Smooth muscle cell (in vitro differentiated cells): Measurements from ENCODE around the gene IGFBP5. TPM values are rescaled to one million over a fixed set of nuclear protein-coding genes. Genes with fewer than 3 reads are reported as not detected.
A peak's percentile ranks its signal among the peaks of the same experiment; 100 is the strongest.

Experiments used
- DNase-seq: peaks from one replicate; lab custom pipeline; 2025; ENCODE audit not compliant: unreplicated experiment; lab: John Stamatoyannopoulos, UW
- H2AFZ ChIP-seq: fragments of 200-600 bp; sonication (generic); 2 replicates; pipeline ENCODE4 v1.6.0; 2016; ENCODE audit warnings: antibody characterized with exemption, low read depth, mild to moderate bottlenecking
- H3F3A ChIP-seq: fragments of 200-600 bp; sonication (generic); 2 replicates; pipeline ENCODE4 v1.6.0; 2017; ENCODE audit warnings: antibody characterized with exemption, low read depth
- H3K27ac ChIP-seq: fragments of 200-600 bp; sonication (generic); 2 replicates; pipeline ENCODE4 v1.5.1; 2016; ENCODE audit warnings: low read depth, mild to moderate bottlenecking
- H3K27me3 ChIP-seq: fragments of 200-600 bp; sonication (generic); 2 replicates; pipeline ENCODE4 v1.6.1; 2016; ENCODE audit warnings: low read depth, mild to moderate bottlenecking
- H3K36me3 ChIP-seq: fragments of 200-600 bp; sonication (generic); 2 replicates; pipeline ENCODE4 v1.5.1; 2016; ENCODE audit warnings: low read depth
- H3K4me1 ChIP-seq: fragments of 200-600 bp; sonication (generic); 2 replicates; pipeline ENCODE4 v1.5.1; 2016; ENCODE audit warnings: low read depth
- H3K4me2 ChIP-seq: fragments of 200-600 bp; sonication (generic); 2 replicates; pipeline ENCODE4 v1.6.0; 2016; ENCODE audit warnings: mild to moderate bottlenecking
- H3K4me3 ChIP-seq: fragments of 200-600 bp; sonication (generic); 2 replicates; pipeline ENCODE4 v1.5.1; 2016; ENCODE audit warnings: mild to moderate bottlenecking
- H3K79me2 ChIP-seq: fragments of 200-600 bp; sonication (generic); 2 replicates; pipeline ENCODE4 v1.6.0; 2016; ENCODE audit warnings: low read depth, mild to moderate bottlenecking
- H3K9ac ChIP-seq: fragments of 200-600 bp; sonication (generic); 2 replicates; pipeline ENCODE4 v1.6.0; 2016; ENCODE audit warnings: low read depth
- H3K9me3 ChIP-seq: fragments of 200-600 bp; sonication (generic); replicated peaks from 2 replicates; pipeline ENCODE4 v1.5.1; 2016; ENCODE audit warnings: low read depth
- H4K20me1 ChIP-seq: fragments of 200-600 bp; sonication (generic); 2 replicates; pipeline ENCODE4 v1.6.0; 2016; ENCODE audit warnings: low read depth
- WGBS: methylation state at CpG from one replicate; pipeline ENCODE4 v1.1.7; 2016; ENCODE audit warnings: low lambda C conversion rate; 5-methylcytosine and 5-hydroxymethylcytosine counted together
- polyA plus RNA-seq: library from polyadenylated mRNA; unstranded; fragments of >200 nt; fragmentation: Nextera tagmentation; extraction: Ambion mirVana; gene quantifications from 2 replicates; pipeline ENCODE4 v1.2.1, GENCODE V29; 2016
- total RNA-seq: library from RNA; depleted of rRNA; stranded (reverse); fragments of >200 nt; gene quantifications from 2 replicates; pipeline ENCODE4 v1.2.3, GENCODE V29; 2014
- TF ChIP-seq, protein P1 (sequence below): fragments of 200-600 bp; sonication (generic); IDR thresholded peaks from 2 replicates; pipeline ENCODE4 v1.5.1; 2017; ENCODE audit warnings: borderline replicate concordance, mild to moderate bottlenecking, antibody characterized with exemption; ENCODE audit not compliant: insufficient read depth, poor library complexity, severe bottlenecking

IGFBP5 gene
- total and polyA plus RNA-seq, 2 experiments from 2014 or later, result 381 to 787 TPM

DNA sequence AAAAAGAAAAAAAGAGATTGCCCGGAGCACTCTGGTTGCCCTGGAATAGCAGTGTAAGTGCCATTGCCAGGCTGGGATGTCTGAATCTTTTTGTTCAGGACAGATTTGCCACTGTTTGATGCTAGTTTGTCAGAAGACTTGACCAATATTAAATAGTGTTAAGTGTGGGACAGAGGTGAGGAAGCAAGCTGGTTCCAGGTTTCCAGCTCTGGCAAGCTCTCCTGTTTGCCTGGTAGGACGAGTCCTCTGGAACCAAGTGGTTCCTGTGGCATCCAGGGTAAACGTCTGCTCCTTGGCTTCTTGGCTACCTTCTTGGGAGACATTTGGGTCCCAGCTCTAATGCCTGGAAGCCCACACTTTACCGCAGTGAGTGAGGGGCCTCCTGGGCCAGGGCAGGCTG lies 20.8 kb upstream of the IGFBP5 start:
- TF ChIP-seq, protein P1, sequence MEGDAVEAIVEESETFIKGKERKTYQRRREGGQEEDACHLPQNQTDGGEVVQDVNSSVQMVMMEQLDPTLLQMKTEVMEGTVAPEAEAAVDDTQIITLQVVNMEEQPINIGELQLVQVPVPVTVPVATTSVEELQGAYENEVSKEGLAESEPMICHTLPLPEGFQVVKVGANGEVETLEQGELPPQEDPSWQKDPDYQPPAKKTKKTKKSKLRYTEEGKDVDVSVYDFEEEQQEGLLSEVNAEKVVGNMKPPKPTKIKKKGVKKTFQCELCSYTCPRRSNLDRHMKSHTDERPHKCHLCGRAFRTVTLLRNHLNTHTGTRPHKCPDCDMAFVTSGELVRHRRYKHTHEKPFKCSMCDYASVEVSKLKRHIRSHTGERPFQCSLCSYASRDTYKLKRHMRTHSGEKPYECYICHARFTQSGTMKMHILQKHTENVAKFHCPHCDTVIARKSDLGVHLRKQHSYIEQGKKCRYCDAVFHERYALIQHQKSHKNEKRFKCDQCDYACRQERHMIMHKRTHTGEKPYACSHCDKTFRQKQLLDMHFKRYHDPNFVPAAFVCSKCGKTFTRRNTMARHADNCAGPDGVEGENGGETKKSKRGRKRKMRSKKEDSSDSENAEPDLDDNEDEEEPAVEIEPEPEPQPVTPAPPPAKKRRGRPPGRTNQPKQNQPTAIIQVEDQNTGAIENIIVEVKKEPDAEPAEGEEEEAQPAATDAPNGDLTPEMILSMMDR, result no peak
- H3K4me3 ChIP-seq, result no peak overlapping the region
- H3K27ac ChIP-seq, result no peak overlapping the region
- H3K4me1 ChIP-seq, result peaks cover 6% of the 10 kb centered on the region
- no peaks in the 10 kb centered on the region for H3K9me3 ChIP-seq
- no peak overlapping the region for H2AFZ ChIP-seq
- WGBS, result 90% methylated on average over 4 of the region's 4 CpGs
- no peaks in the 10 kb centered on the region for H3K79me2 ChIP-seq
- no peaks in the 10 kb centered on the region for H3K27me3 ChIP-seq
- H3K36me3 ChIP-seq, result no peaks in the 10 kb centered on the region
- no peaks in the 10 kb centered on the region for H3F3A ChIP-seq
- no peak overlapping the region for H3K4me2 ChIP-seq
- no peak for DNase-seq
- no peak overlapping the region for H3K9ac ChIP-seq
- no peaks in the 10 kb centered on the region for H4K20me1 ChIP-seq

DNA sequence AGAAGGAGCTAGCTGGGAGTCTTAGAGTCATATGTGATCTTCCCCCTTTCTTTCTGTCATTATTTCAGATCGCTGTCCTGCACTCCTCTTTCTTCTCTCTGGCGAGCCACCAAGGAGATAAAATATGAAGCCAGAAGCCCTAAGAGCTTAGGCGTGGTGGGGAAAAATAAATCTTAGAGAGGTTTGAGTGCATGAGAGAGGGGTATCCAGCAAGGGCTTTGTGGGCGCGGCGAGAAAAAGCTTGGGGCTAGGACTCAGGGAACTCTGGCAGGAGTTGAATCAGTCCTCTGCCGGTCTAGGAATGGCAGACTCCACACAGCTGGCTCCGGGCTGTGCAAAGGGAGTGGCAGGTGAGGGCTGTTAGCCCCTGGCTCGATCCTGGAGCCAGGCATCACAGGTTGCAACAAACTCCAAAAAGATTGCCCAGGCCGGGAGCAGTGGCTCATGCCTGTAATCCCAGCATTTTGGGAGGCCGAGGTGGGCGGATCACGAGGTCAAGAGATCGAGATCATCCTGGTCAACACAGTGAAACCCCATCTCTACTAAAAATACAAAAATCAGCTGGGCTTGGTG lies 20.1 kb upstream of the IGFBP5 start:
- Histone ChIP-seq H3K9ac (no peak overlapping the region), H4K20me1 (no peaks in the 10 kb centered on the region), H3K36me3 (no peaks in the 10 kb centered on the region), H3K4me3 (no peak overlapping the region), H3K4me2 (no peak overlapping the region), H3K27me3 (no peaks in the 10 kb centered on the region), H3K27ac (no peak overlapping the region), H3K9me3 (no peaks in the 10 kb centered on the region), H3K4me1 (peaks cover 7% of the 10 kb centered on the region), H3K79me2 (no peaks in the 10 kb centered on the region), H2AFZ (no peak overlapping the region), H3F3A (no peaks in the 10 kb centered on the region)
- TF ChIP-seq, protein P1, result no peak
- 73% methylated on average over 14 of the region's 14 CpGs for whole genome bisulfite sequencing
- no peak for DNase-seq

DNA sequence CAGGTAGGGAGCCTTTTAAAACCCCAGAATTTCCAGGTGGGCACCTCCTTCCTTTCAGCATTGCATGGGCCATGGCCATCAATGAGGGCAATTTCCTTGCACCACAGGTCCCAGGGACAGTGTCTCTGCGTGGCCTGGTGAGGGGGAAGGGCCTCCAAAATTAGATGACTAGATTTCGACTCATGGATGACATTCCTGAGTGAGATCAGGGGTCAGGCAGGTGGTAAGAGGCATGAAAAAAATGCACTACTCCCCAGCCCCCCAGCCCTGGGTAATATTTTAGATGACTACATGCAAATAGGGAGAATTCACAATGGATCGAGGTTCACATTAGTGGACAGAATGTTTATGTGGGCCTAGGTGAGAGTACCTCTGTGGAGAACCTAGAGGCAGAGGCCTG lies 19.0 kb upstream of the IGFBP5 start:
- Histone ChIP-seq H2AFZ (no peak overlapping the region), H4K20me1 (no peaks in the 10 kb centered on the region), H3K9me3 (peaks cover under 1% of the 10 kb centered on the region), H3K4me3 (no peak overlapping the region), H3K9ac (peak overlapping the region; percentile 39), H3K27ac (peak overlapping the region; percentile 64), H3K79me2 (no peaks in the 10 kb centered on the region), H3K4me1 (peaks cover 7% of the 10 kb centered on the region), H3K27me3 (no peaks in the 10 kb centered on the region), H3F3A (no peaks in the 10 kb centered on the region), H3K36me3 (no peaks in the 10 kb centered on the region), H3K4me2 (peak overlapping the region; percentile 16)
- TF ChIP-seq, protein P1, result no peak
- WGBS, result 70% methylated on average over 3 of the region's 3 CpGs
- DNase-seq, result no peak

DNA sequence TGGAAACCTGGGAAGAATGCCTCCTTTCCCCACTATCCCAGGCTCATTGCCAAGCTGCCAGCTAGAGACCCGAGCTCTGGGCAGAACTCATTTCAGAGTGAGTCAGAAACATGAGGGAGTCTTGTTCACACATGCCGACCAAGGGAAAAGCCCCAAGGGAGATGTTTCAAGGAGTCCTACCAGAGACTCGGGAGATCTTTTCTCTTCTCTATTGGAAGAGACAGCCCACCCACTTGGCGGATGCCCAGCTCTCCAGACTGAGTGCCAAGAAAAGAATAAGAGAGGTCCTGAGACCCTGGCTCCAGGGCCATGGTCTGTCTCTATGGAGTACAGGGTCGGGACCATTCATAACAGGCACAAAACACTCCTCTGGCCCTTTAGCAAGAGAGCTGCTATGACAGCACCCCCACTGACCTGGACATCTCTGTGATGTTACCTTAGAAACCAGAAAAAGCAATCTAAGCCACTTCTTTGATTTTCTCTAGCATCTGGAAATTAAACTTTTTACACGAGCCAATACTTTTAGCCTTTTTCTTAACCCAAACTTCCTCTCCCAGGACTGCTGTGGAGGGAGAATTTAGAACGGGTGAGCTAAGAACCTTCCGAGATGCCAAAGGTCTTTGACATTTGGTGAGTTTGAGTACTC lies 18.5 kb upstream of the IGFBP5 start:
- Histone ChIP-seq H3K4me1 (peaks cover 7% of the 10 kb centered on the region), H3K79me2 (no peaks in the 10 kb centered on the region), H3K4me3 (no peak overlapping the region), H4K20me1 (no peaks in the 10 kb centered on the region), H3K9ac (peak overlapping the region; percentile 39), H3K4me2 (peak overlapping the region; percentile 16), H3K27me3 (no peaks in the 10 kb centered on the region), H3K27ac (peak overlapping the region; percentile 64), H2AFZ (no peak overlapping the region), H3F3A (no peaks in the 10 kb centered on the region), H3K36me3 (no peaks in the 10 kb centered on the region), H3K9me3 (peaks cover 2% of the 10 kb centered on the region)
- TF ChIP-seq, protein P1, result no peak
- no peak for DNase-seq
- 61% methylated on average over 8 of the region's 8 CpGs for WGBS
